ENCODE data around the gene GAB2.
"Not testable (repeated sequence)": the region's sequence is repeated elsewhere in the genome, so short reads cannot be mapped to it uniquely, and the experiment has no call there.

The GAB2 gene

GRCh38 chr11:78304201-78304600 is 113.4 kb downstream of the GAB2 start:
- DNase-seq = no peak

- DNase-seq = no peak
Observed at GRCh38 chr11:78300108-78300839, 117.3 kb downstream of the GAB2 start.

GRCh38 chr11:78299000-78299710 is 118.5 kb downstream of the GAB2 start:
- DNase-seq = peak; percentile 33

- no peak for DNase-seq
Observed at GRCh38 chr11:78298291-78298771, 119.3 kb downstream of the GAB2 start.

GRCh38 chr11:78295991-78296930 is 121.4 kb downstream of the GAB2 start:
- DNase-seq = peak; percentile 5

GRCh38 chr11:78295347-78295746 is 122.3 kb downstream of the GAB2 start:
- no peak for DNase-seq

- not testable (repeated sequence) for DNase-seq
Observed at GRCh38 chr11:78294100-78294499, 123.5 kb downstream of the GAB2 start.

GRCh38 chr11:78293536-78293935 is 124.1 kb downstream of the GAB2 start:
- no peak for DNase-seq

GRCh38 chr11:78292109-78292803 is 125.4 kb downstream of the GAB2 start:
- no peak for DNase-seq

- DNase-seq = no peak
Observed at GRCh38 chr11:78291503-78292108, 126.0 kb downstream of the GAB2 start.

GRCh38 chr11:78290293-78291176 is 127.1 kb downstream of the GAB2 start:
- DNase-seq = no peak

GRCh38 chr11:78289552-78290292 is 127.9 kb downstream of the GAB2 start:
- DNase-seq = no peak

- DNase-seq = no peak
Observed at GRCh38 chr11:78284260-78284659, 133.4 kb downstream of the GAB2 start.

GRCh38 chr11:78282821-78283220 is 134.8 kb downstream of the GAB2 start:
- DNase-seq = no peak

GRCh38 chr11:78281511-78281910 is 136.1 kb downstream of the GAB2 start:
- no peak for DNase-seq

GRCh38 chr11:78277314-78277994 is 140.2 kb downstream of the GAB2 start:
- no peak for DNase-seq

GRCh38 chr11:78276311-78276710 is 141.3 kb downstream of the GAB2 start:
- no peak for DNase-seq

GRCh38 chr11:78274739-78275138 is 142.9 kb downstream of the GAB2 start:
- no peak for DNase-seq

GRCh38 chr11:78272625-78273269 is 144.9 kb downstream of the GAB2 start:
- not testable (repeated sequence) for DNase-seq

Measured in SHP77 treated with DMSO at 0.1 percent for 48 hours (cell line).